Progenitor cell of endocrine pancreas (in vitro differentiated cells): ENCODE data around the gene HUS1. TPM values are rescaled to one million over a fixed set of nuclear protein-coding genes. Genes with fewer than 3 reads are reported as not detected.
"Not testable (repeated sequence)": the region's sequence is repeated elsewhere in the genome, so short reads cannot be mapped to it uniquely, and the experiment has no call there.

Source experiments
- DNase-seq: peaks from one replicate; pipeline ENCODE4 v3.0.0; 2021; ENCODE audit warnings: low spot score; ENCODE audit not compliant: unreplicated experiment
- H3K27ac Mint-ChIP-seq: 2 replicates; pipeline ENCODE4 v1.8.0; 2021; ENCODE audit warnings: mild to moderate bottlenecking, moderate library complexity, mixed read lengths
- H3K27me3 Mint-ChIP-seq: 2 replicates; pipeline ENCODE4 v1.8.0; 2021; ENCODE audit warnings: mixed read lengths
- H3K36me3 Mint-ChIP-seq: 2 replicates; pipeline ENCODE4 v1.8.0; 2022; ENCODE audit warnings: mixed read lengths; ENCODE audit not compliant: insufficient read depth
- H3K4me1 Mint-ChIP-seq: 2 replicates; pipeline ENCODE4 v1.8.0; 2021; ENCODE audit warnings: low read depth, mixed read lengths
- H3K4me3 Mint-ChIP-seq: 2 replicates; pipeline ENCODE4 v1.8.0; 2021; ENCODE audit warnings: low read depth, mild to moderate bottlenecking, moderate library complexity, mixed read lengths
- H3K9me3 Mint-ChIP-seq: 2 replicates; pipeline ENCODE4 v1.8.0; 2021; ENCODE audit warnings: low read depth, mixed read lengths
- total RNA-seq: library from RNA; stranded (reverse); gene quantifications from 2 replicates; pipeline ENCODE4 v1.2.1, GENCODE V29; 2021
- TF ChIP-seq, protein P1 (sequence below): fragments of 200-600 bp; sonication (generic); IDR thresholded peaks from one replicate; pipeline ENCODE4 v1.5.0; 2021; ENCODE audit warnings: antibody characterized with exemption, mild to moderate bottlenecking; ENCODE audit not compliant: unreplicated experiment

The HUS1 gene
- total RNA-seq, 1 donor from 2014 or later = 45.1 TPM

GRCh38 chr7:47945261-47946015 is 34.0 kb downstream of the HUS1 start:
- DNase-seq = peak; percentile 58
- no peaks in the 10 kb centered on the region for H3K9me3 Mint-ChIP-seq
- no peak overlapping the region for H3K4me3 Mint-ChIP-seq
- no peaks in the 10 kb centered on the region for H3K27me3 Mint-ChIP-seq
- H3K36me3 Mint-ChIP-seq = no peaks in the 10 kb centered on the region
- TF ChIP-seq, protein P1, sequence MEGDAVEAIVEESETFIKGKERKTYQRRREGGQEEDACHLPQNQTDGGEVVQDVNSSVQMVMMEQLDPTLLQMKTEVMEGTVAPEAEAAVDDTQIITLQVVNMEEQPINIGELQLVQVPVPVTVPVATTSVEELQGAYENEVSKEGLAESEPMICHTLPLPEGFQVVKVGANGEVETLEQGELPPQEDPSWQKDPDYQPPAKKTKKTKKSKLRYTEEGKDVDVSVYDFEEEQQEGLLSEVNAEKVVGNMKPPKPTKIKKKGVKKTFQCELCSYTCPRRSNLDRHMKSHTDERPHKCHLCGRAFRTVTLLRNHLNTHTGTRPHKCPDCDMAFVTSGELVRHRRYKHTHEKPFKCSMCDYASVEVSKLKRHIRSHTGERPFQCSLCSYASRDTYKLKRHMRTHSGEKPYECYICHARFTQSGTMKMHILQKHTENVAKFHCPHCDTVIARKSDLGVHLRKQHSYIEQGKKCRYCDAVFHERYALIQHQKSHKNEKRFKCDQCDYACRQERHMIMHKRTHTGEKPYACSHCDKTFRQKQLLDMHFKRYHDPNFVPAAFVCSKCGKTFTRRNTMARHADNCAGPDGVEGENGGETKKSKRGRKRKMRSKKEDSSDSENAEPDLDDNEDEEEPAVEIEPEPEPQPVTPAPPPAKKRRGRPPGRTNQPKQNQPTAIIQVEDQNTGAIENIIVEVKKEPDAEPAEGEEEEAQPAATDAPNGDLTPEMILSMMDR = peak; percentile 88
- H3K27ac Mint-ChIP-seq = no peak overlapping the region
- H3K4me1 Mint-ChIP-seq = peaks cover 13% of the 10 kb centered on the region

- no peaks in the 10 kb centered on the region for H3K36me3 Mint-ChIP-seq
- TF ChIP-seq, protein P1 = no peak
- DNase-seq = no peak
- H3K4me1 Mint-ChIP-seq = peaks cover 15% of the 10 kb centered on the region
- no peak overlapping the region for H3K4me3 Mint-ChIP-seq
- no peak overlapping the region for H3K27ac Mint-ChIP-seq
- H3K27me3 Mint-ChIP-seq = no peaks in the 10 kb centered on the region
- no peaks in the 10 kb centered on the region for H3K9me3 Mint-ChIP-seq
Measured at GRCh38 chr7:47944536-47945260, 34.7 kb downstream of the HUS1 start.

GRCh38 chr7:47943676-47944474 is 35.5 kb downstream of the HUS1 start:
- Mint-ChIP-seq H3K9me3 (no peaks in the 10 kb centered on the region), H3K27me3 (no peaks in the 10 kb centered on the region), H3K36me3 (no peaks in the 10 kb centered on the region), H3K4me1 (peaks cover 16% of the 10 kb centered on the region), H3K27ac (no peak overlapping the region), H3K4me3 (no peak overlapping the region)
- DNase-seq = no peak
- TF ChIP-seq, protein P1 = no peak

GRCh38 chr7:47942651-47943050 is 36.8 kb downstream of the HUS1 start:
- H3K27ac Mint-ChIP-seq, H3K4me3 Mint-ChIP-seq, H3K27me3 Mint-ChIP-seq, H3K9me3 Mint-ChIP-seq, DNase-seq, H3K36me3 Mint-ChIP-seq: not testable (repeated sequence)
- peaks cover 15% of the 10 kb centered on the region for H3K4me1 Mint-ChIP-seq

DNA sequence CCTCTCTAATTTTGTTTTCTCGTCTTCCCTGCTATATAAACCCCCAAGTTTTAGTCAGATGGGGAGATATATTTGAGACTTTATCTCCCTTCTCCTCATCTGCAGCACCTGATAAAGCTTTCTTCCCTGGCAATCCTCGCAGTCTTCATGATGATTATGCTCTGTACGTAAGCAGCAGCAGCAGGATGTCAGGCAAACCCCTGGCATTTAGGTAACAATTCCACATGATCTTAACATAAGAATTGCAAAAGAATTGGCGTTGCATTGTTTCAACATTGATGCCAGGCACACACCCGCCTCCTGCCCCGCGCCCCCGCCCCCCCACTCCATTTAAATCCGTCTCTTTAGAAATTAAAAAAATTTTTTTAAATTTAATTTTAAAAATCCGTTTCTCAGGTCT is 37.3 kb downstream of the HUS1 start:
- TF ChIP-seq, protein P1 = no peak
- Mint-ChIP-seq H3K36me3 (no peaks in the 10 kb centered on the region), H3K4me3 (no peak overlapping the region), H3K27me3 (no peaks in the 10 kb centered on the region), H3K4me1 (peaks cover 20% of the 10 kb centered on the region), H3K27ac (no peak overlapping the region), H3K9me3 (no peaks in the 10 kb centered on the region)
- no peak for DNase-seq
